DND-41 (cell line): Measurements from ENCODE around the gene GLDN.
"Not testable (repeated sequence)": the region's sequence is repeated elsewhere in the genome, so short reads cannot be mapped to it uniquely, and the experiment has no call there.

ENCODE experiments used
- ATAC-seq: fragments of 200-7000 bp; cut with Tn5 transposase; 3 replicates; pipeline ENCODE4 v1.9.1; 2021; ENCODE audit warnings: low read depth; ENCODE audit not compliant: insufficient read depth
- DNase-seq: peaks from one replicate; pipeline ENCODE4 v3.0.0-alpha.2; 2020
- H2AFZ ChIP-seq: 2 replicates; pipeline ENCODE4 v1.6.0; 2012; ENCODE audit warnings: low read depth, low read length
- H3K27ac ChIP-seq: 2 replicates; pipeline ENCODE4 v1.5.1; 2012; ENCODE audit warnings: low read length, inconsistent platforms
- H3K27me3 ChIP-seq: fragments of 200-600 bp; sonication (generic); 2 replicates; pipeline ENCODE4 v1.6.0; 2012; ENCODE audit warnings: low read length, mild to moderate bottlenecking, inconsistent platforms; ENCODE audit not compliant: insufficient read depth, poor library complexity
- H3K36me3 ChIP-seq: 2 replicates; pipeline ENCODE4 v1.5.1; 2012; ENCODE audit warnings: low read length, inconsistent platforms; ENCODE audit not compliant: insufficient read depth
- H3K4me1 ChIP-seq: 2 replicates; pipeline ENCODE4 v1.5.1; 2012; ENCODE audit warnings: mild to moderate bottlenecking, low read length; ENCODE audit not compliant: insufficient read depth
- H3K4me2 ChIP-seq: 2 replicates; pipeline ENCODE4 v1.6.0; 2012; ENCODE audit warnings: mild to moderate bottlenecking, moderate library complexity, low read length, inconsistent platforms; ENCODE audit not compliant: insufficient read depth
- H3K4me3 ChIP-seq, 2 experiments: fragments of 200-600 bp in 1 of 2; shearing (Covaris generic) in 1 of 2; 2 replicates each; pipeline ENCODE4 v1.5.1; 2012 to 2016; ENCODE audit warnings: inconsistent platforms in 2 of 2, low read length in 2 of 2, mild to moderate bottlenecking in 2 of 2, low read depth in 1 of 2, moderate library complexity in 1 of 2
- H3K79me2 ChIP-seq: 2 replicates; pipeline ENCODE4 v1.6.0; 2012; ENCODE audit warnings: low read length, inconsistent platforms; ENCODE audit not compliant: insufficient read depth
- H3K9ac ChIP-seq: 2 replicates; pipeline ENCODE4 v1.6.0; 2012; ENCODE audit warnings: low read depth, mild to moderate bottlenecking, inconsistent platforms, low read length, moderate library complexity
- H3K9me3 ChIP-seq: 2 replicates; pipeline ENCODE4 v1.5.1; 2012; ENCODE audit warnings: low read length, moderate library complexity, mild to moderate bottlenecking, inconsistent platforms; ENCODE audit not compliant: insufficient read depth, severe bottlenecking
- H4K20me1 ChIP-seq: 2 replicates; pipeline ENCODE4 v1.6.0; 2012; ENCODE audit warnings: low read length; ENCODE audit not compliant: insufficient read depth
- CTCF ChIP-seq: IDR thresholded peaks from 2 replicates; pipeline ENCODE4 v1.5.1; 2012; ENCODE audit warnings: borderline replicate concordance, low read length, moderate library complexity, mild to moderate bottlenecking; ENCODE audit not compliant: poor library complexity, severe bottlenecking; ENCODE audit errors: extremely low read depth
- EZH2 ChIP-seq: IDR thresholded peaks from 3 replicates; pipeline ENCODE4 v1.6.1; 2012; ENCODE audit warnings: borderline replicate concordance, low read depth, mild to moderate bottlenecking, moderate library complexity, low read length, inconsistent platforms; ENCODE audit not compliant: severe bottlenecking

Gene GLDN

GRCh38 chr15:51414256-51414860 lies 72.9 kb downstream of the GLDN start:
- DNase-seq (no peak), ATAC-seq (no peak)
- Histone ChIP-seq H3K4me2 (no peak overlapping the region), H3K27ac (no peak overlapping the region), H3K79me2 (no peaks in the 10 kb centered on the region), H2AFZ (no peak overlapping the region), H3K4me1 (no peaks in the 10 kb centered on the region), H4K20me1 (no peaks in the 10 kb centered on the region), H3K9me3 (no peaks in the 10 kb centered on the region), H3K4me3 (no peak overlapping the region), H3K9ac (no peak overlapping the region), H3K27me3 (no peaks in the 10 kb centered on the region), H3K36me3 (no peaks in the 10 kb centered on the region)
- TF ChIP-seq EZH2 (no peak), CTCF (no peak)

- no peak overlapping the region for H3K4me2 ChIP-seq
- no peak overlapping the region for H3K4me3 ChIP-seq
- no peaks in the 10 kb centered on the region for H3K27me3 ChIP-seq
- no peaks in the 10 kb centered on the region for H3K9me3 ChIP-seq
- no peaks in the 10 kb centered on the region for H3K79me2 ChIP-seq
- no peak for DNase-seq
- no peak overlapping the region for H3K27ac ChIP-seq
- no peak for ATAC-seq
- no peaks in the 10 kb centered on the region for H3K4me1 ChIP-seq
- no peak overlapping the region for H3K9ac ChIP-seq
- no peaks in the 10 kb centered on the region for H4K20me1 ChIP-seq
- no peak overlapping the region for H2AFZ ChIP-seq
- H3K36me3 ChIP-seq, result no peaks in the 10 kb centered on the region
- TF ChIP-seq CTCF (no peak), EZH2 (no peak)
Observed at GRCh38 chr15:51416129-51416528, 74.7 kb downstream of the GLDN start.

- not testable (repeated sequence) for H3K27me3 ChIP-seq, H3K79me2 ChIP-seq, H3K4me3 ChIP-seq, H3K9ac ChIP-seq, H3K27ac ChIP-seq, H4K20me1 ChIP-seq, ATAC-seq, H3K4me1 ChIP-seq, DNase-seq, H3K4me2 ChIP-seq, H3K36me3 ChIP-seq, H3K9me3 ChIP-seq, H2AFZ ChIP-seq
Observed at GRCh38 chr15:51423040-51423439, 81.6 kb downstream of the GLDN start.

GRCh38 chr15:51424780-51425179 lies 83.3 kb downstream of the GLDN start:
- ATAC-seq, result no peak
- Histone ChIP-seq H3K27me3 (no peaks in the 10 kb centered on the region), H3K4me2 (no peak overlapping the region), H3K4me3 (no peak overlapping the region), H3K9ac (no peak overlapping the region), H3K36me3 (no peaks in the 10 kb centered on the region), H3K9me3 (no peaks in the 10 kb centered on the region), H3K27ac (no peak overlapping the region), H2AFZ (no peak overlapping the region), H3K4me1 (no peaks in the 10 kb centered on the region), H3K79me2 (no peaks in the 10 kb centered on the region), H4K20me1 (no peaks in the 10 kb centered on the region)
- no peak for DNase-seq
- no peak for TF ChIP-seq EZH2
- no peak for TF ChIP-seq CTCF
